Hair follicular keratinocyte (primary cell): ENCODE results near the gene C3. TPM values are rescaled to one million over a fixed set of nuclear protein-coding genes. Genes with fewer than 3 reads are reported as not detected.

Experiments
- total RNA-seq: library from RNA; depleted of rRNA; stranded (reverse); fragments of >200 nt; gene quantifications from 2 replicates; pipeline ENCODE4 v1.2.3, GENCODE V29; 2015

The C3 gene
- total RNA-seq: 63.2 and 88.6 TPM in 2 replicates

DNA sequence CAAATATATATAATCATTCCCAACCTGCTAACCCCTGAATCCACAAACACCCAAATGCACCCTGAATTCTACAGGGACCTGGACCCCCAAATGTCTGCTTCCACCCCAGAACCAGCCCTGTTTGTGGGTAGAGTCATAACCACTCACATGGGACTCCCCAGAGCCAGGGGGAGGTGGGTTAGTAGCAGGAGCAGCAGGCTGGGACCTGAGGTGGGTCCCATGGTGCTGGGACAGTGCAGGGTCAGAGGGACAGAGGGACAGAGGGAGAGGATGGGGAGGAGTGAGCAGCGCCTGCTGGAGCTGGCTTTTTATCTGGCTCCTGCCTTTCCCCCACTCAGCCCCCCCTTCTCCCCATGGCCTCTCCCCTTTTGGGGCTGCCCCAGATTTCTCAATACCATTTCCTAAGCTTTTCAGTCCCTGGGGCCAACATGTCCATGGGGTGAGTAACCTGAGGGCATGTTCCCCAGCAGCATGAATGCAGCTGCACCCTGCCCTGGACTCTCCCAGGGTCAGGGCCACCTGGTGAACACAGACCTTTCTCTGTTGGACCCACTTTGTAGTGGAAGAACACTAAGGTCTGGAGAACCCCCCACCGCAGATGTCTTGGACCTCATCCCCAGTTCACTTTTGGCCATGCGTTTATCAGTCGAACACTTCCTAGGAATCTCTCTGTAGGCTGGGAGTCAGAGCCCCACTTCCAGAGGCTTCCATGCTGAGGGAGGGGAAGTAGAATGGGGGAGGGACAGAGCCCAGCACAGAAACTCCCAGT is at the start of gene C3:
C3 (minus strand) TSS at position 282 of the 769 bp plus-strand sequence; CDS start at position 221, 61 bp downstream.

DNA sequence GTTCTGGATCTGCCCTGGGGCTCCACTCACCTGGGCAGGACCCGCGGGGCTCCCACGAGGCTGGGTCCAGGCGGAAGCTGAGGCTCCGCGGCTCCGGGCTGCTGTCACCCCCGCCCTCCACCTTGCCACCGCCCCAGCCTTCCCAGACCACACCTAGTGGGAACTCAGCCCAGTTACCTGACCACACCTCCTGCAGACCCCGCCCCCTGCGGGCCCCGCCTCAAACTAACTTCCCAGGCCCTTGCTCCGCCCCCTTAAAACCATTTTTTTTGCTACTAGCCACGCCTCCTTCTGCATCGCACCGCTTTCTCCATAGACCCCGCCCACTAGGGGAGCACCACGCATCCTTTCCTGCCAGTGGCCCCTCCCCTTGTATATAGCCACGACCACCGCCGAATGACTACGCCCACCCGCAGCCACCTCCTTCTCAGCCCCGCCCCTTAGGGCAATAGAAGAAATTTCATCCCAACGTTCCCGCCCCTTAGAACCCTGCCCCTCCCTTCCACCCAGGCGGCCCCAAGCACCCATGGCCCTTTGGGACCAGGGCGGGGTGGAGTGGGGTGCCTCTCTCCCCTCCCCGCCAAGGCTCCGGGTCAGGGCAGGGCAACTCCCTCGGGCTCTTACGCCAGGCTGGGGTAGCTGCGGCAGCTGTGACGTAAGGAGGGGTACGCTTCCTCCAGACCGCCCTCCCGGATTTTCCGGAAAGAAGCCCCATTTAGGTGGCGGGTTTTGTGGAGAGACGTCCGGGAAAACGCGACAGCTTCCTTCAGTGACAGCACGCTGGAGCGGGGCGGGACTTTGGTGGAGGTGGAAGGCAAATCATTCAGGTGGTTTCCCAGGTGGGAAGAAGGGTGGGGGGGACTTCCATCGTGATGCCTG is 47.1 kb upstream of the C3 start, which contains the start of gene SH2D3A:
SH2D3A (minus strand) TSS at position 79 of the 879 bp plus-strand sequence. CDS start 3,687 bp downstream, outside the sequence.

DNA sequence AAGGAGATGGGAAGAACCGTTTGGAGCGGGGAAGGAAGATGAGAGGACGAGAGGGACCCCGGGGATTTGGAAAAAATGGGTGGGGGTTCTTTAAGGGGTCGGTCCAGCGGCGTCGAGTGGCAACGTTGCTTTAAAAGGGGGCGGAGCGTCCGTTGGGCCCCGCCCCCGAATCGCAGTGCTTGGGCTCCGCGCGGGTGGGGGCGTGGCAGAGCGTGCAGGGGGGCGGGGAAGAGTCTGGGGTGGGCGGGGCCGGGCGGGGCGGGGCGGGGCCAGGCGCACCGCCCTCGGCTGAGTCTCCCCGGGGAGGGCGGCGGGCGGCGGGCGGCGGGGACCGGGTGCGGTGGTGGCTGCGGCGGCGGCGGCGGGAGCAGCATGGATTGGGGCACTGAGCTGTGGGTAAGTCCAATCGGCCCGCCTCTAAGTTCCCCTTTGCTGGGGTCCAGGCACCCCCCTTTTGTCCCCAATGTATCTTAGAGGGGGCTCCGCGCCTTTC is 19.0 kb upstream of the C3 start, which contains the start of gene TRIP10:
TRIP10 (plus strand) TSS at position 291 of the 493 bp plus-strand sequence; CDS start at position 373, 82 bp downstream.

DNA sequence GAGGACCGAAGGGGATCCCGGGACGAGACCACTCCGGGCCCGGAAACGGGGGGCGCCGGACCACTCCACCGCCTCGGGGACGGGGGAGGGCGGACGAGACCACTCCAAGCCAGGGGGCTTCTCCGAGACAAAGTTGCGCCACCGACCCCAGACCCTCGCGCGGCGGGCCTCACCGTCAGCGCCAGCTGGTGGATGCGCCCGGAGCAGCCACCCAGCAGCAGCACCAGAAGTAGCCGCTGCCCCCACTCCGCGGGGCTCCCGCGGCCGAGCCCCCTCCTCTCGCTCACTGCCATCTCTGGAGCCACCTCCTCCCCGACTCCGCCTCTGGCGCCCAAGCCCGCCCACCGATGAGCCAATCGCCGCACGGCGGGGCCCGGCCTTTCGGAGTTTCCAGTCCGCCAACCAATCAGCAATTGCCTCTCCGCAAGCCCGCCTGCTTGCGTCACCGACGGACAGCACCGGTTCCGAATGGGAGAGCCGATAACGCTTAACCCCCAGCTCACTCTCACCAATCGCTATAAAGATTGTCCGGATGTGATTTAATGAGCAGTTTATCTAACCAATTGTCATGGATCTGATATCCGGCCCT is 16.9 kb upstream of the C3 start, which contains the start of gene GPR108:
GPR108 (minus strand) TSS at position 297 of the 589 bp plus-strand sequence; CDS start at position 293, 4 bp downstream.

Other genes starting within 250 kb of the C3 start
- gene DENND1C, start 238.9 kb downstream of the C3 start, total RNA-seq: 0.11 TPM in 1 of 2 replicates, not detected in the other
- gene TUBB4A, start 218.3 kb downstream of the C3 start, total RNA-seq: not detected in 2 replicates
- 31.5 and 32.5 TPM in 2 replicates for gene TNFSF9, start 189.6 kb downstream of the C3 start, total RNA-seq
- gene CD70, start 129.5 kb downstream of the C3 start, total RNA-seq: 0.16 and 0.46 TPM in 2 replicates
- gene TNFSF14, start 50.5 kb downstream of the C3 start, total RNA-seq: not detected in 2 replicates
- gene GPR108, start 16.9 kb upstream of the C3 start, total RNA-seq: 33.3 and 41.3 TPM in 2 replicates
- gene TRIP10, start 19.0 kb upstream of the C3 start, total RNA-seq: 51.0 and 66.4 TPM in 2 replicates
- 73.5 and 97.6 TPM in 2 replicates for gene SH2D3A, start 46.8 kb upstream of the C3 start, total RNA-seq
- 0.08 and 5.6 TPM in 2 replicates for gene VAV1, start 52.1 kb upstream of the C3 start, total RNA-seq
- not detected in 2 replicates for gene ADGRE1, start 166.9 kb upstream of the C3 start, total RNA-seq